Measurements from ENCODE around the gene SUV39H1. TPM values are rescaled to one million over a fixed set of nuclear protein-coding genes. Genes with fewer than 3 reads are reported as not detected.
"Not testable (repeated sequence)": the region's sequence is repeated elsewhere in the genome, so short reads cannot be mapped to it uniquely, and the experiment has no call there.

Gene SUV39H1
- total RNA-seq, 1 donor from 2014 or later, result 27.5 TPM

GRCh38 chrX:48676893-48677270, 19.7 kb upstream of the SUV39H1 start:
- Mint-ChIP-seq H3K9me3 (no peaks in the 10 kb centered on the region), H3K4me3 (peak overlapping the region; percentile 86)

GRCh38 chrX:48677516-48677915, 19.0 kb upstream of the SUV39H1 start:
- Mint-ChIP-seq H3K27me3 (ENCODE audit: insufficient read depth) (no peaks in the 10 kb centered on the region), H3K27ac (peak overlapping the region; percentile 88), H3K4me3 (peak overlapping the region; percentile 86), H3K36me3 (ENCODE audit: low read depth) (no peaks in the 10 kb centered on the region), H3K9me3 (no peaks in the 10 kb centered on the region), H3K4me1 (ENCODE audit: low read depth) (peaks cover 20% of the 10 kb centered on the region)
- DNase-seq (ENCODE audit: low spot score), result no peak
- intact Hi-C loops (cut with micrococcal nuclease), result loop anchor here (2.0 to 10.0 kb wide), 2 partner anchors 35 to 153 kb away; partner anchors contain the start of gene EBP

More at GRCh38 chrX:48676893-48677270, 19.7 kb upstream of the SUV39H1 start:
- H3K27ac Mint-ChIP-seq, result peak overlapping the region; percentile 88
- peaks cover 20% of the 10 kb centered on the region for H3K4me1 Mint-ChIP-seq (ENCODE audit: low read depth)
- no peaks in the 10 kb centered on the region for H3K27me3 Mint-ChIP-seq (ENCODE audit: insufficient read depth)
- H3K36me3 Mint-ChIP-seq (ENCODE audit: low read depth), result no peaks in the 10 kb centered on the region
- peak; percentile 5 for DNase-seq (ENCODE audit: low spot score)
- intact Hi-C loops (cut with micrococcal nuclease), result loop anchor here (1.0 to 10.0 kb wide), 9 partner anchors 19 to 280 kb away; partner anchors contain the start of genes EBP, HDAC6, OTUD5 and PQBP1

- H3K9me3 Mint-ChIP-seq; H3K27me3 Mint-ChIP-seq (ENCODE audit: insufficient read depth); intact Hi-C loops (cut with micrococcal nuclease); H3K4me3 Mint-ChIP-seq: not testable (repeated sequence)
- DNase-seq (ENCODE audit: low spot score), result peak; percentile 12
- H3K4me1 Mint-ChIP-seq (ENCODE audit: low read depth), result peaks cover 41% of the 10 kb centered on the region
- peaks cover 11% of the 10 kb centered on the region for H3K36me3 Mint-ChIP-seq (ENCODE audit: low read depth)
- peak overlapping the region; percentile 48 for H3K27ac Mint-ChIP-seq
These were observed 16.1 kb upstream of the SUV39H1 start for GRCh38 chrX:48680467-48680866.

- DNase-seq (ENCODE audit: low spot score); intact Hi-C loops (cut with micrococcal nuclease); H3K27me3 Mint-ChIP-seq (ENCODE audit: insufficient read depth); H3K4me3 Mint-ChIP-seq; H3K9me3 Mint-ChIP-seq: not testable (repeated sequence)
- peak overlapping the region; percentile 48 for H3K27ac Mint-ChIP-seq
- peaks cover 44% of the 10 kb centered on the region for H3K4me1 Mint-ChIP-seq (ENCODE audit: low read depth)
- H3K36me3 Mint-ChIP-seq (ENCODE audit: low read depth), result peaks cover 12% of the 10 kb centered on the region
These were observed 15.6 kb upstream of the SUV39H1 start for GRCh38 chrX:48680925-48681324.

- no peak for DNase-seq (ENCODE audit: low spot score)
- Mint-ChIP-seq H3K4me3 (peak overlapping the region; percentile 67), H3K27me3 (ENCODE audit: insufficient read depth) (no peaks in the 10 kb centered on the region), H3K36me3 (ENCODE audit: low read depth) (peaks cover 18% of the 10 kb centered on the region), H3K9me3 (no peaks in the 10 kb centered on the region), H3K4me1 (ENCODE audit: low read depth) (peaks cover 51% of the 10 kb centered on the region), H3K27ac (peak overlapping the region; percentile 77)
- intact Hi-C loops (cut with micrococcal nuclease), result no loop called here
These were observed 14.9 kb upstream of the SUV39H1 start for GRCh38 chrX:48681539-48682183.

GRCh38 chrX:48682795-48683194, 13.7 kb upstream of the SUV39H1 start:
- peaks cover 55% of the 10 kb centered on the region for H3K4me1 Mint-ChIP-seq (ENCODE audit: low read depth)
- not testable (repeated sequence) for H3K4me3 Mint-ChIP-seq; H3K27me3 Mint-ChIP-seq (ENCODE audit: insufficient read depth); DNase-seq (ENCODE audit: low spot score); H3K9me3 Mint-ChIP-seq
- H3K36me3 Mint-ChIP-seq (ENCODE audit: low read depth), result peaks cover 29% of the 10 kb centered on the region
- intact Hi-C loops (cut with micrococcal nuclease), result loop anchor here (1.0 kb wide), 1 partner anchor 14 kb away; the partner anchor contains the start of gene SUV39H1
- H3K27ac Mint-ChIP-seq, result peak overlapping the region; percentile 77

GRCh38 chrX:48683411-48683982, 13.0 kb upstream of the SUV39H1 start, which contains the start of gene WAS:
WAS (plus strand) TSS chrX:48683799; CDS start chrX:48683854, 55 bp downstream.
- H3K4me1 Mint-ChIP-seq (ENCODE audit: low read depth), result peaks cover 55% of the 10 kb centered on the region
- H3K27ac Mint-ChIP-seq, result peak within 1 kb of the TSS; percentile 93
- H3K9me3 Mint-ChIP-seq, result no peaks in the 10 kb centered on the region
- DNase-seq (ENCODE audit: low spot score), result peak; percentile 41
- peaks cover 33% of the 10 kb centered on the region for H3K36me3 Mint-ChIP-seq (ENCODE audit: low read depth)
- intact Hi-C loops (cut with micrococcal nuclease), result loop anchor here (1.0 kb wide), 1 partner anchor 13 kb away; the partner anchor contains the start of gene SUV39H1
- H3K27me3 Mint-ChIP-seq (ENCODE audit: insufficient read depth), result no peaks in the 10 kb centered on the region
- H3K4me3 Mint-ChIP-seq, result peak within 1 kb of the TSS; percentile 96

- H3K27ac Mint-ChIP-seq, result peak overlapping the region; percentile 93
- H3K36me3 Mint-ChIP-seq (ENCODE audit: low read depth), result peaks cover 33% of the 10 kb centered on the region
- no peaks in the 10 kb centered on the region for H3K27me3 Mint-ChIP-seq (ENCODE audit: insufficient read depth)
- peak overlapping the region; percentile 96 for H3K4me3 Mint-ChIP-seq
- no peak for DNase-seq (ENCODE audit: low spot score)
- peaks cover 55% of the 10 kb centered on the region for H3K4me1 Mint-ChIP-seq (ENCODE audit: low read depth)
- no peaks in the 10 kb centered on the region for H3K9me3 Mint-ChIP-seq
- intact Hi-C loops (cut with micrococcal nuclease), result no loop called here
These were observed 12.4 kb upstream of the SUV39H1 start for GRCh38 chrX:48684134-48684533.

GRCh38 chrX:48685416-48685815, 11.1 kb upstream of the SUV39H1 start:
- no peak for DNase-seq (ENCODE audit: low spot score)
- peak overlapping the region; percentile 96 for H3K4me3 Mint-ChIP-seq
- H3K27ac Mint-ChIP-seq, result peak overlapping the region; percentile 93
- intact Hi-C loops (cut with micrococcal nuclease), result no loop called here
- no peaks in the 10 kb centered on the region for H3K27me3 Mint-ChIP-seq (ENCODE audit: insufficient read depth)
- peaks cover 37% of the 10 kb centered on the region for H3K36me3 Mint-ChIP-seq (ENCODE audit: low read depth)
- peaks cover 48% of the 10 kb centered on the region for H3K4me1 Mint-ChIP-seq (ENCODE audit: low read depth)
- H3K9me3 Mint-ChIP-seq, result no peaks in the 10 kb centered on the region

GRCh38 chrX:48688531-48689150, 7.9 kb upstream of the SUV39H1 start:
- Mint-ChIP-seq H3K36me3 (ENCODE audit: low read depth) (peaks cover 50% of the 10 kb centered on the region), H3K4me3 (no peak overlapping the region), H3K9me3 (no peaks in the 10 kb centered on the region), H3K27me3 (ENCODE audit: insufficient read depth) (no peaks in the 10 kb centered on the region), H3K27ac (no peak overlapping the region), H3K4me1 (ENCODE audit: low read depth) (peaks cover 37% of the 10 kb centered on the region)
- DNase-seq (ENCODE audit: low spot score), result no peak
- intact Hi-C loops (cut with micrococcal nuclease), result no loop called here

- Mint-ChIP-seq H3K36me3 (ENCODE audit: low read depth) (peaks cover 48% of the 10 kb centered on the region), H3K4me1 (ENCODE audit: low read depth) (peaks cover 33% of the 10 kb centered on the region), H3K27me3 (ENCODE audit: insufficient read depth) (no peaks in the 10 kb centered on the region), H3K27ac (no peak overlapping the region), H3K4me3 (no peak overlapping the region), H3K9me3 (no peaks in the 10 kb centered on the region)
- DNase-seq (ENCODE audit: low spot score), result no peak
- intact Hi-C loops (cut with micrococcal nuclease), result no loop called here
These were observed 7.2 kb upstream of the SUV39H1 start for GRCh38 chrX:48689208-48689920.

GRCh38 chrX:48691746-48692145, 4.8 kb upstream of the SUV39H1 start:
- H3K27ac Mint-ChIP-seq; H3K9me3 Mint-ChIP-seq; H3K4me3 Mint-ChIP-seq; DNase-seq (ENCODE audit: low spot score); intact Hi-C loops (cut with micrococcal nuclease); H3K27me3 Mint-ChIP-seq (ENCODE audit: insufficient read depth): not testable (repeated sequence)
- Mint-ChIP-seq H3K36me3 (ENCODE audit: low read depth) (peaks cover 31% of the 10 kb centered on the region), H3K4me1 (ENCODE audit: low read depth) (peaks cover 20% of the 10 kb centered on the region)

Measured in activated T-helper 1 cell treated with anti-CD3 and anti-CD28 coated beads, Interleukin-12 subunit alpha, Interleukin-12 subunit beta, Interleukin-2, Interleukin-4 antibody, amounts not matched to agents 30 ng/mL and 10 ng/mL and 1 ng/mL, durations not matched to agents 14 hours and 24 hours and 36 hours (primary cell).